Midbrain (tissue), 1 donor: ENCODE results near the gene TSTD1.
"Not testable (repeated sequence)": the region's sequence is repeated elsewhere in the genome, so short reads cannot be mapped to it uniquely, and the experiment has no call there.

Experiments
- DNase-seq: peaks from one replicate; lab custom pipeline; 2025; lab: John Stamatoyannopoulos, UW

TSTD1 gene

DNA sequence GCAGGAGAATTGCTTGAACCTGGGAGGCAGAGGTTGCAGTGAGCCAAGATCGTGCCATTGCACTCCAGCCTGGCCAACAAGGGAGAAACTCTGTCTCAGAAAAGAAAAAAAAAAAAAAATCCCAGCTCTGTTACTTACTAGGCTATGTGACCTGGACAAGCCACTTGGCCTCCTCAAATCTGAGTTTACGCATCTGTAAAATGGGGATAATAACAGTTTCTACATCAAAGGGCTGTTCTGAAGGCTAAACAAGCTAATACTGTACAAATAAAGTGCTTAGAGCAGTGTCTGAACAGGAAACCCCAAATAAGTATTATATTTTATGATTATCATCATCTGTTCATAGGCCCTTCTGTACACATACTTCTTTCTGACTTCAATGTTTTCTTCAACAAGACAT is 31.4 kb downstream of the TSTD1 start:
- DNase-seq: no peak

DNA sequence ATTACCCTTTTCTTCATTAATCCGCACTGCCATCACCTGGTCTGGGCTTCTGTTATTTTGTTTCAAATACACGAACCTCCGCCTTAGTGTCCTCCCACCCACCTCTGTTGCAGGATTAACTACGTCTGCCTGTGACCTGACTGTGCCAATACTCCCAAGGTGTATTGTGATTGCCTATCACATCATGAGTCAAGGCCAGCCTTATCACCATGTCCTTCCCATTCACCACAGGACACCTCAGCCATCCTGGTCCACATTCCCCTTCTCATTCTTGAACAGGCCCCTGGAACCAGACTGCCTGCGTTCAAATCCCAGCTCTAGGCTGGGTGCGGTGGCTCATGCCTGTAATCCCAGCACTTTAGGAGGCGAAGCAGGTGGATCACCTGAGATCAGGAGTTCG is 32.2 kb downstream of the TSTD1 start:
- no peak for DNase-seq

DNA sequence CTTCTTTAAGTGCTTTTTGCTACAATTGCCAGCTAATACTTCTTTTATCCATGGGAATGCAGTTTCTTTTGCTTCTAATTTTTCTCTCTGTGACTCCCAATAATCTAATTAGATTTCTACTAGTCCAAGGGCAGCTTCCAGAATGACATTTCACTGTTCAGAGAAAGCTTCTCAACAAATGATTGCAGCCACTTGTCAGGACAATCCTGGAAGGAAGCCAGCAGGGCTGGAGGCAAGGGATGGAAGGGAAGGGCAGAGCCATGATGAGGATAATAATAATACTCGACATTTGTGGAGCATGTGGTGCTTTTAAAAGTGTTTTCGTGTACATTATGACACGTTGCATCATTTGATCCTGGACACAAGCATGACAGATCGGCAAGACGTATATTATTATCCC is 37.2 kb downstream of the TSTD1 start:
- no peak for DNase-seq

DNA sequence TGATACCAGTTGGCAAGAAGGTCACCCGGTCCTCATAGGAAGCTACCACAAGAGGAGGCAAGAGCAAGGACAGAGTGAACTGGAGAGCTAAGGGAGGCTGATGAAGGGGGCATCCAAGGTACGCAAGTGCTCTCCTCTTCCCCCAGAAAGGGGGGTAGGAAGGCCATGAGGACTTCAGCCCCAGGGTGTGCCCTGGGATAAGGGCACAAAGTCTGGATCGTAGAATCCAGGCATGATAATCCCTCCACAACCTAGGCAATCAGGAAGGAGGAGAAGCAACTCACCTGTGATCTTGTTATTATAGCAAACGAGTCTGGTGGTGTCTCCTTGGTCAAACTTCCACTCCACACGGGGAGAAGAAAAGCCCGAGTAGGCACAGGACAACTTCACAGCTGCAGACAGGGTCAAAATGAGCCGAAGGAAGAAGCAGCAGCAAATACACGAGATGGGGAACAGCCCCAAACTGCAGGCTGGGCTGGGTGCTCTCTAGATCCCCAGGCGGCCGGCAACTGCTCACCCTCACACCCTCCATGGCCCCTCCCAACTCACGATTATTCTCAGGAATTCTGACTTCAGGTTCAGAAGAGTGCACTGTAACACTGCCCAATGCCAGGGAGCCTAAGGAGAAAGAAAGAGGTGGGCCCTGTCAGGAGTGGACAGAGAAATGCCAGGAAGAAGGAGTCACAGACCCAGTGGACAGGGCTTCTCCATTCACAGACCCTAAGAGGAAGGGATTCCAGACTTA is 37.9 kb downstream of the TSTD1 start:
- DNase-seq: no peak

DNA sequence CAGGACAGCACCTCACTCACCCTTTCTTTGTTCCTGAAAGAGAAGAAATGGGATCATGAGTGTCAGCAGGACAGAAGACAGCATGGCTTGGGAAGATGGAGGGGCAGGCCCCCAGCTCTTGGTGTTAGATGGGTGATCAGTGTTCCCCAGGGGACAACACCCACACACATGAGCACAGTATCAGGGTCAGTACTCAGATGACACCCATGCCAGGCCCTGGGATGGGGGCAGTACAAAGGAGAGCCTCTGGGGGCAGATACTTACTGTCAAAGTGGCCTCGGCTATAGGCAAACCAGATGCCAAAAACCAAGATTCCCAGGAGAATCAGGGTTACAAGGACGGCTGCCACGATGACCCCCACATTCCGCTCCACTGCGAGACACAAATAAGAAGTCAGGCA is 39.4 kb downstream of the TSTD1 start:
- no peak for DNase-seq

DNA sequence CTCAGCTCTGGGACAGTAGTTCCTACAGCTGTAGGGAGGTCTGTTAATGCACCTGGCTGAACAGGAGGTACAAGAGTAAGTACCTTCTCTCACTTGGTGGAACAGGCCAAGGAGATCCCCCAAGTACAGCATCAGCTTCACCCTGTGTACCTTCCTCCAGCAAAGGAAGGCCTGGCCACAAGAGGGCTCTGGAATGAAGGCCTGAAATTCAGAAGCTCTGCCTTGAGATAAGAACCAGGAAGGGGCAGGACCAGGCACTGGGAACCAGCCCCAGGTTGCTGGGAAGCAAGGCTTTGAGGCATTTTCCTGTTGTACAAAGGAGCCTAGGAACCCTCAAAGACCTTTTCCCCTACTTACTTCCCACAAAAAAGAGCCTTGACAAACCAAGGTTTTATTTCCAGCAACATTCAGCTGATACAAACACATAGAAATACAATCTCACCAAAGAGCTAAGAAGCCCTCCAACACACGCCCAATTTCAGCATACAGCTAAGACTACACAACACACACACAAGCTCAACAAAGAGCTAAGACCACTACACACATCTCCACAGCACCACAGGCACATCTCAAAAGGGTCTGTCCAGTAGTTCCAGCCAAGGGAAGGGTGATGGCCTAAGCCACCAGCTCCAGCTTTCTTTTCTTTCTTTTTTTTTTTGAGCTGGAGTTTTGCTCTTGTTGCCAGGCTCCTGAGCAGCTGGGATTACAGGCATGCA is 41.3 kb downstream of the TSTD1 start:
- DNase-seq: peak; percentile 23

DNA sequence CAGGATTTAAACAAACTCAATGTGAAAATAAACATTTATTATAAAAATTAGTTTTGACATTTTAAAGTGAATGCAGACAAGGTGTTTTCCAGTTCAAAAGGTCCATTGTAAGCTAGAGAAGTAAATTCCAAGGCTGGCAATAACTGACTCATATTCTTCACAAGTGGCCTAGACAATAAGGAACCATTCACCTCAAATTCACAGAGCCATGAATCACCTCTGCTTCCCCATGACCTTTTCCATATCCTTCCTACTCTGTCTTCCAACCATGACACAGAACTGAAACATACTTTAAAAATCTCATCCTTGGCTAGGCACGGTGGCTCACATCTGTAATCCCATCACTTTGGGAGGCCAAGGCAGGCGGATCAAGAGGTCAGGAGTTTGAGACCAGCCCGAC is 42.6 kb downstream of the TSTD1 start:
- DNase-seq: no peak

DNA sequence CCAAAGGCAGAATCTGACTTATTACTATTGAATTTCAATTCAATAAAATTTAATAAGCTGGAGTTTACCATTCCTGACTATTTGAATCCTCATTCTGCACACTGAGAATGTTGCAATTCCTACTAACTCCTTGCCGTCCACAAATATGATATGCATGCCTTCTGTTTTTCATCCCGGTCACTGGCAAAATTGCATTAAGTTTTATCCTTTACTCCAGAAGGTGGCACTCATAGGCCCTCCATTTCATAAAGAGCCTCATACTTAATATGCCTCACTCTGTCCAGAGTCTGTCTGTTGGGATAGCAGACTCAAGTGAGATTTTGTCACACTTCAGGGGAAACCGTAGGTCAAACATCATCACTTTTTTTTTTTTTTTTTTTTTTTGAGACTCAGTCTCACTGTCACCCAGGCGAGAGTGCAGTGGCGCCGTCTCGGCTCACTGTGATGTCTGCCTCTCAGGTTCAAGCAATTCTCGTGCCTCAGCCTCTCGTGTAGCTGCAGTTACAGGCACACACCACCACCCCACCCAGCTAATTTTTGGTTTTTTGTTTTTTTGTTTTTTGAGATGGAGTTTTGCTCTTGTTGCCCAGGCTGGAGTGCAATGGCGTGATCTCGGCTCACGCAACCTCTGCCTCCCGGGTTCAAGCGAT is 45.1 kb downstream of the TSTD1 start:
- peak; percentile 8 for DNase-seq

DNA sequence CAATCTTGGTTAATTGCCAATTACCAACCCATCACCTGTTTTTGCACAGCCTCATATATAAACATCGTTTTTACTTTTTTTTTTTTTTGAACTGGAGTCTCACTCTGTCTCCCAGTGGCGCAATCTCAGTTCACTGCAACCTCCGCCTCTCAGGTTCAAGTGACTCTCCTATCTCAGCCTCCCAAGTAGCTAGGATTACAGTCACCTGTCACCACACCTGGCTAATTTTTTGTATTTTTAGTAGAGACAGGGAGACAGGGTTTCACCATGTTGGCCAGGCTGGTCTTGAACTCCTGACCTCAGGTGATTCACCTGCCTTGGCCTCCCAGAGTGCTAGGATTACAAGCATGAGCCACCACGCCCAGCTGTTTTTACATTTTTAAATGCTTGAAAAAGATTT is 46.7 kb downstream of the TSTD1 start:
- not testable (repeated sequence) for DNase-seq
